ENCODE measurements around the gene DIS3L2.

The DIS3L2 gene

DNA sequence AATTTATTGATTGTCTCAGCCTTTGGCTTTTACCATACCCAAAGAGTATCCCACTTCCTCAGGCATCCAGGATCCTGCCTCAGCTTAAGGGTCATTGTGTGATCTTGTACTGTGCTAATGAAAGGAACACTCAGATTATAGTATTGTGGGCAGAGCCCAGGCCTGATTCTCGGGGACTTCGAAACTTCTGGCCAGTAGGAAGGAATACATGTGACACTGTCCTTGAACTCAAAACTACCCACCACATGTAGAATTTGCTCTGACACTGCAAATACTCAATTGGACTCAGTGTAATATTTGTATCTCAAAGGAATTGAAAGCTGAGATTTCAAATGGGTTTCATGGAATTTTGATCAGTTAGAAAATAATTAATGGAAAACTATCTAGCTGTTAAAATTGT lies 15.9 kb downstream of the DIS3L2 start:
- H3K4me3 ChIP-seq: no peak overlapping the region
- no peak overlapping the region for H3K27ac ChIP-seq
- H3K9me3 ChIP-seq: peaks cover 13% of the 10 kb centered on the region
- H4K20me1 ChIP-seq: peaks cover 35% of the 10 kb centered on the region; the same call in 1 of the 2 replicates
- H3K27me3 ChIP-seq: no peaks in the 10 kb centered on the region
- no peak overlapping the region for H3K9ac ChIP-seq
- peaks cover 15% of the 10 kb centered on the region for H3K36me3 ChIP-seq
- no peaks in the 10 kb centered on the region for H3K4me1 ChIP-seq
- no peak for TF ChIP-seq Cebpa-rat (IDR thresholded peaks at IDR 0.05)
- no peak overlapping the region for H3K4me2 ChIP-seq

- peaks cover 77% of the 10 kb centered on the region for H4K20me1 ChIP-seq
Measured at GRCh38 chr2:231984992-231985391, 23.5 kb downstream of the DIS3L2 start.

DNA sequence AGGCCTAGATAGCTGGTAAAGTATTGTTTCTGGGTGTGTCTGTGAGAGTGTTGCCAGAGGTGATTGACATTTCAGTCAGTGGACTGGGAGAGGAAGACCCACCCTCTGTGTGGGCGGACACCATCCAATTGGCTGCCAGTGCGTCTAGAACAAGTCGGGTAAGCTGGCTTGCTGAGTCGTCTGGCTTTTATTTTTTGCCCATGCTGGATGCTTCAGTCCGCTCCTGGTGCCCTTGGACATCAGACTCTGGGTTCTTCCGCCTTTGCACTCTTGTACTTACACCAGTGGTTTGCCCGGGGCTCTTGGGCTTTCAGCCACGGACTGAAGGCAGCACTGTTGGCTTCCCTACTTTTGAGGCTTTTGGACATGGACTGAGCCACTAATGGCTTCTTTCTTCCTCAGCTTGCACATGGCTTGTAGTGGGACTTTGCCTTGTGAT lies 24.3 kb downstream of the DIS3L2 start:
- Histone ChIP-seq H3K9ac (no peak overlapping the region), H3K36me3 (peaks cover 20% of the 10 kb centered on the region), H3K4me1 (no peaks in the 10 kb centered on the region), H3K27me3 (no peaks in the 10 kb centered on the region), H4K20me1 (peaks cover 78% of the 10 kb centered on the region), H3K9me3 (no peaks in the 10 kb centered on the region), H3K4me2 (no peak overlapping the region), H3K4me3 (no peak overlapping the region), H3K27ac (no peak overlapping the region)
- no peak for TF ChIP-seq Cebpa-rat (IDR thresholded peaks at IDR 0.05)

More at GRCh38 chr2:231984992-231985391, 23.5 kb downstream of the DIS3L2 start:
- Histone ChIP-seq H3K27me3 (no peaks in the 10 kb centered on the region), H3K9ac (no peak overlapping the region), H3K9me3 (no peaks in the 10 kb centered on the region), H3K27ac (no peak overlapping the region), H3K36me3 (peaks cover 20% of the 10 kb centered on the region), H3K4me3 (no peak overlapping the region), H3K4me2 (no peak overlapping the region), H3K4me1 (no peaks in the 10 kb centered on the region)
- no peak for TF ChIP-seq Cebpa-rat (IDR thresholded peaks at IDR 0.05)

DNA sequence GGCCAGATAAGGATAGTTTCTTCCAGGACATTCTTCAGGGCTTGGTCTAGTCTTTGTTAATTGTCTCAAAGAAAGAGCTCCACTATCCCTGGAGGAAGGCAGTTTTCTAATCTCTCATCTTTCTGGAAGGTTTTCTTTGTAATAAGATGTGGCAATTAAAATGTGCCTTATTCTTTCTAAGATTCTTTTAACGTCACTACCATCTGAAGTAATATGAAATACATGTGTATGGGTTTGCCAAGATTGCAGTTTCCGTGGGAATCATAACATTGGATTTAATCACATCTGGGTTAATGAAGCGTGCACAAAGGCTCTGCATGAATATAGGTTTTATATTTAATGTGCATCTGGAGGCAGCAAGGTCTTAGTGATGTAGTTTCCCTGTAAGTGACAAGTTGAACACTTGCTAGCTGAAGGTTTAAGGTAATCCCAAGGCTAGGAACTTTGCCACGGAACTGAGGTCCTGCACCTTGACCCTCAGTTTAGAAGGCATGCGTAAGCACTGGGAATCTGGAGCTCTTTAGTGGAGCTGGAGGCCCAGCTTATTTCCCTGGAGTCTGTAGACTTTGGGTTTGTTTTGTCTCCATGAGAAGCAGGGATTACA lies 25.7 kb downstream of the DIS3L2 start:
- Histone ChIP-seq H3K4me2 (no peak overlapping the region), H3K27ac (no peak overlapping the region)
- no peak for TF ChIP-seq Cebpa-rat (IDR thresholded peaks at IDR 0.05)

DNA sequence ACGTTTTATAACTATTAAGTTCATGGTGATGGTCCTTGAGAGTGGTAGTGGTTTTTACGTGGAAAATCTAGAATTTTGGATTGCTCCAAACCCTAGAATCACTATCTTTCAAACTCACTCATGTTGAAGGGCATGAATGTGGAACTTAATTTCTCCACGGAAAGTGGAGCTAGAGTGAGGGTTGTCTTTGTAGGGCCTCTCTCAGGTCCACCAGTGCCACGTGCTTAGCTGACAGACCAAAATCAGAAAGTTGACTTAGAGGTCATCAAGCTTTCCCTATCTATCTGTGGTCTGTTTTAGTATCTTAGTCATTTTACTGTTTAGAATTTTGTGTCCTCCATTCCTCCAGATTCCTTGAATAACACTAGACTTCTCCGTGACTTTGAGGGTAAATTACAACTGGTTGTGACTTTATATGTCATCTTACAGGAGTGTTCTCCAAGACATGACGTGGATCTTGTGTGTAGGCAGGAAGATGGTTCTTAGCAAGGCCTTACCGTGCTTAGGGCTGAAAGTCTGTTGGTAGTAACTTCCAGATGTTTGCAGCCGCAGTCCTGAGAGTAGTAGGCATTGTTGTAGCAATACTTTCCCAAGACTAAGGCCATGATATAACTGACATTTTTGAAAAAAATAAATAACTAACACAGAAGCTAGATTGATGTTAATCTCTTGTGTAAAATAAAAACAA lies 26.8 kb downstream of the DIS3L2 start:
- no peak overlapping the region for H3K27ac ChIP-seq
- no peak overlapping the region for H3K4me3 ChIP-seq
- H3K4me2 ChIP-seq: no peak overlapping the region
- H3K9me3 ChIP-seq: no peaks in the 10 kb centered on the region
- no peak for TF ChIP-seq Cebpa-rat (IDR thresholded peaks at IDR 0.05)
- no peaks in the 10 kb centered on the region for H3K4me1 ChIP-seq
- no peak overlapping the region for H3K9ac ChIP-seq
- H3K27me3 ChIP-seq: no peaks in the 10 kb centered on the region
- H3K36me3 ChIP-seq: peaks cover 12% of the 10 kb centered on the region; the same call in 1 of the 2 replicates
- peaks cover 86% of the 10 kb centered on the region for H4K20me1 ChIP-seq

More for the DNA sequence above, 25.7 kb downstream of the DIS3L2 start:
- Histone ChIP-seq H3K9me3 (no peaks in the 10 kb centered on the region), H3K9ac (no peak overlapping the region), H3K27me3 (no peaks in the 10 kb centered on the region), H3K4me3 (no peak overlapping the region), H3K36me3 (peaks cover 20% of the 10 kb centered on the region), H3K4me1 (no peaks in the 10 kb centered on the region), H4K20me1 (peaks cover 81% of the 10 kb centered on the region)

DNA sequence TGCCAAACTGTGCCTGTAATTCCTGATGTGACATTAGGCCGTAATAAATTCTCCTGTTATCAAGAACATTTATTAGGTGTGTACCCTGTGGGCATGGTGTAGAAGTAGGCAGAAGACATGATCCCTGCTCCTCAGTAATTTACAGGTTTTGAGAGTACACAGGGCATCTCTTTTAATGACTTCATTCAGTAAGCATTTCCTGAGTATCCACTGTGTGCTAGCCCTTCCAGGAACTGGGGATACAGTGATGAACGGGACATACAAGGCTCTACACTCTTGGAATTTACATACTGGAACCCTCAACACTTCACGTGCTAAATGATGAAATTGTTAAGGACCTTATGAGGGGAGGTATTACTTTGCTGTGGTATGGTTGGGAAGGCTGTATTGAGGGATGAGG lies 30.2 kb downstream of the DIS3L2 start:
- no peak overlapping the region for H3K27ac ChIP-seq
- H3K4me3 ChIP-seq: no peak overlapping the region
- no peak for TF ChIP-seq Cebpa-rat (IDR thresholded peaks at IDR 0.05)
- no peak overlapping the region for H3K4me2 ChIP-seq
- no peaks in the 10 kb centered on the region for H3K36me3 ChIP-seq
- no peaks in the 10 kb centered on the region for H3K9me3 ChIP-seq
- no peaks in the 10 kb centered on the region for H3K27me3 ChIP-seq
- peaks cover 11% of the 10 kb centered on the region for H3K4me1 ChIP-seq
- H4K20me1 ChIP-seq: peaks cover 92% of the 10 kb centered on the region
- H3K9ac ChIP-seq: no peak overlapping the region

DNA sequence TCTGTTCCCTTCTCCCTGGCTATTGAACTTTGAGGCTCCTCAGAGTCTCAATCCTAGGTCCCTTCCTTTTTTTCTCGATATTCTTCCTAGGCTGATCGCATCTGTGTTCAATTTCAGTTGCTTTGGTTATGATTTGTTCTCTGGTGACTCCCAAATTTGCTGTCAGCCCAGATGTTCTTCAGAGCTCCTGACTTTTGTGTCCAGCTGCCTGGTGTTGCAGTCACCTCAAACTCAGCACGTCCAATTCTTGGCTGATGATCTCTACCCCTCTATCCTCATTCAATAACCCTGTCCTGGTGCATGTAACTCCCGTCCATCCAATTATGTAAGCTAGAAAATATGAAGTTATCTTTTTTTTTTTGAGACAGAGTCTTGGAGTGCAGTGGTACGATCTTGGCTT lies 31.4 kb downstream of the DIS3L2 start:
- no peak for TF ChIP-seq Cebpa-rat (IDR thresholded peaks at IDR 0.05)
- Histone ChIP-seq H3K27me3 (no peaks in the 10 kb centered on the region), H3K9ac (no peak overlapping the region), H3K4me3 (no peak overlapping the region), H3K4me1 (peaks cover 11% of the 10 kb centered on the region), H4K20me1 (peaks cover 89% of the 10 kb centered on the region), H3K9me3 (no peaks in the 10 kb centered on the region), H3K36me3 (no peaks in the 10 kb centered on the region), H3K4me2 (no peak overlapping the region), H3K27ac (no peak overlapping the region)

DNA sequence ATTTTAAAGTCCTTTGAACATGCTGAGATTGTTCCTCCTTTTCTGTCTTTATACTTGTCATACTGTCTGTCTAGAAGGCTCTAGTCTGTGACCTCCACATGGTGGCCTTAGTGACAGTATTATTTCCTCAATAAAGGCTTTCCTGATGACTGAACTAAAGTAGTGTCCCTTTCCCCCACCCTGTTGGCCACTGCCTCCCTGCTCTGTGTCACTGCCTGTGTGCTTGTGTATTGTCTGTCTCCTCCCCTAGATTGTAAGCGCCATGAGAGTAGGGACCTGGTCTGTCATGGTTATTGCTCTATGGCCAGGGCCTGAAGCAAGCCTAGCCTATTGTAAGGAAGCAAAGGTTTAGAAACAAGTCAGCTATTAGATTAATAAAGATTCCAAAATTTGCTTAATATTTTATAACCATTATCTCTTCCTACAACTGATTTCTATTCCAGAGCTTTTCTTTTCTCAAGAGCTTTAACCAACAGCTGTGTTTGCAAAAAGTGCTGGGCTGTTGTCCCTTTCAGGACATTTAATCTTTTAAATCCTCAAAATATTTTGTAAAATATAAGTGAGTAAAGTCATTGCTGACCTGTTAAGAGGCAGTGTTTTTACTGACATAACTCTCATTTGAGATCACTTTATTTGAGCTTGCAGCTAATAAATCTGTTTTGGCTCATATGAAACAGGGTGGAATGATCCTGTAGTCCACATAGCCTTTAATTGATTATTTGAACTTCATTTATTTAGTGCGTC lies 35.5 kb downstream of the DIS3L2 start:
- peaks cover 11% of the 10 kb centered on the region for H3K4me1 ChIP-seq

GRCh38 chr2:231998046-231998445 lies 36.5 kb downstream of the DIS3L2 start:
- Histone ChIP-seq H3K4me3 (no peak overlapping the region), H3K9me3 (no peaks in the 10 kb centered on the region), H3K36me3 (no peaks in the 10 kb centered on the region), H4K20me1 (peaks cover 55% of the 10 kb centered on the region), H3K27ac (no peak overlapping the region), H3K4me1 (peaks cover 11% of the 10 kb centered on the region), H3K27me3 (no peaks in the 10 kb centered on the region), H3K9ac (no peak overlapping the region), H3K4me2 (no peak overlapping the region)
- no peak for TF ChIP-seq Cebpa-rat (IDR thresholded peaks at IDR 0.05)

More for the DNA sequence above, 35.5 kb downstream of the DIS3L2 start:
- no peak overlapping the region for H3K4me3 ChIP-seq
- no peaks in the 10 kb centered on the region for H3K27me3 ChIP-seq
- H3K36me3 ChIP-seq: no peaks in the 10 kb centered on the region
- H3K9me3 ChIP-seq: no peaks in the 10 kb centered on the region
- no peak overlapping the region for H3K9ac ChIP-seq
- no peak overlapping the region for H3K27ac ChIP-seq
- peaks cover 57% of the 10 kb centered on the region for H4K20me1 ChIP-seq
- TF ChIP-seq Cebpa-rat (IDR thresholded peaks at IDR 0.05): no peak
- H3K4me2 ChIP-seq: no peak overlapping the region

DNA sequence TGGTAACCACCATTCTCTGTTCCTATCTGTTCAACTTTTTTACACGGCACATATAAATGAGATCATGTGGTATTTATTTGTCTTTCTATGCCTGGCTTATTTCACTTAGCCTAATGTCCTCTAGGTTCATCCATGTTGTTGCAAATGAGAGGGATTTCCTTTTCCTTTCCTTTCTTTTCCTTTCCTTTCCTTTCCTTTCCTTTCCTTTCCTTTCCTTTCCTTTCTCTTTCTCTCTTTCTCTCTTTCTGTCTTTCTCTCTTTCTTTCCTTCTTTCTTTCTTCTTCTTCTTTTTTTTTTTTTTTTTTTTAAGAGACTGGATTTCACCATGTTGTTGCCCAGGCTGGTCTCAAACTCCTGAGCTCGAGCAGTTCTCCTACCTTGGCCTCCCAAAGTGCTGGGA lies 38.9 kb downstream of the DIS3L2 start:
- H3K9me3 ChIP-seq: 0 out of 2 replicates have a peak, but pooled peaks cover 5% of the 10 kb centered on the region
- no peak overlapping the region for H3K4me3 ChIP-seq
- H3K27ac ChIP-seq: no peak overlapping the region
- peaks cover 35% of the 10 kb centered on the region for H4K20me1 ChIP-seq
- H3K4me1 ChIP-seq: peaks cover 8% of the 10 kb centered on the region
- H3K36me3 ChIP-seq: no peaks in the 10 kb centered on the region
- no peak overlapping the region for H3K4me2 ChIP-seq
- no peaks in the 10 kb centered on the region for H3K27me3 ChIP-seq
- TF ChIP-seq Cebpa-rat (IDR thresholded peaks at IDR 0.05): no peak
- no peak overlapping the region for H3K9ac ChIP-seq

All from BLaER1 (cell line).